AG04450 (cell line): Measurements from ENCODE around the gene KCNAB2. TPM values are rescaled to one million over a fixed set of nuclear protein-coding genes. Genes with fewer than 3 reads are reported as not detected.

ENCODE experiments used
- CTCF ChIA-PET: fragments of 300-600, 350-600 bp; formaldehyde crosslinking; extraction: SDS; loops from one replicate; lab custom pipeline; 2022; ENCODE audit warnings: antibody characterized with exemption, inconsistent platforms; lab: Charles Lee
- POLR2A ChIA-PET: fragments of 350-600 bp; formaldehyde crosslinking; extraction: SDS; loops from one replicate; lab custom pipeline; 2021; ENCODE audit warnings: antibody characterized with exemption, inconsistent platforms; lab: Yijun Ruan, JAX
- DNase-seq: peaks from one replicate; pipeline ENCODE4 v3.0.0-alpha.2; 2011; ENCODE audit warnings: low read depth, low spot score
- H3K27ac ChIP-seq: one replicate; pipeline ENCODE4 v1.5.1; 2012; ENCODE audit warnings: low read depth, low read length, control low read depth
- H3K27me3 ChIP-seq: one replicate; pipeline ENCODE4 v1.6.0; 2012; ENCODE audit warnings: low read length; ENCODE audit not compliant: control insufficient read depth, insufficient read depth
- H3K4me3 ChIP-seq: 2 replicates; pipeline ENCODE4 v1.5.1; 2011; ENCODE audit warnings: mild to moderate bottlenecking, low read depth, low read length, control low read depth
- H3K9me3 ChIP-seq: 2 replicates; pipeline ENCODE4 v1.5.1; 2012; ENCODE audit warnings: low read length; ENCODE audit not compliant: control insufficient read depth, insufficient read depth
- polyA plus RNA-seq: library from polyadenylated mRNA; depleted of rRNA; stranded (reverse); fragments of >200 nt; gene quantifications from 2 replicates; pipeline ENCODE4 v1.2.3, GENCODE V29; 2011
- TF ChIP-seq, protein P1 (sequence below): IDR thresholded peaks from 2 replicates; pipeline ENCODE4 v1.5.1; 2011; ENCODE audit warnings: low read depth, low read length, control low read depth, inconsistent platforms

The KCNAB2 gene
- polyA plus RNA-seq, 1 experiment = 3.1 TPM

DNA sequence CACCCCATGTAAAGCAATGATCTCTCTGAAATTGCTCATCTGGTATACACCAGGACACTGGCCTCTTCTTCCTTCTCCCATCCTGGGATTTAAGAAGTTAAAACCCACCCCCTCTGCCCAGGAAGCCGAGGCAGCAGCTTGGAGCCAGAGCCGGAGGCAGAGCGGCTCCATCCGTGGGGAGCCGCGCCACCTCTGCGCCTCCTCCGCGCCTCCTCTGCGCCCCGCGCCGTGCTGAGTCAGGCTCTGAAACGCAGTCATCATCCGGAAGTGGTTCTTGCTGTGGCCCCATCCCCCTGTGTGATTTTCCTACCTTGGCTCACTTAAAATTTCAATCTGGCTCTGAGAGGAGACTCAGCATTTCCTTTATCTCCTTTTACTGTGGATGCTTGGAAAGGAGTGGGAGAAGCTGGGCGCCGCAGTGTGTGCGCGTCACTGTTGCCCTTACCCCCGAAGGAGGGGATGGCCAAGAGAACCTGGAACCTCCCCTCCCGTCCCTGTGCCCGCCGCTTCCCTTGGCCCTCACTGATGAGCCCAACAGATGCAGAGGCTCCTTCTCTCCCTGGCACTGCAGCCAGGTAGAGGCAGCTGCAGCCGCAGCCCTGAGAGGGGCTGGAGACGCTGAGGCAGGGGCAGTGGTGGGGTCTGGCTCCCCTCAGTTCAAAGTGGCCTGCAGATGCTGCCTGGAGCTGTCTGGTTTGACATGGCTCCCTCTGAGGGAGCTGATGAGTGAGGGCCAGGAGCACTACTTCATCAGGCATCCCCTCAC lies 38.2 kb upstream of the KCNAB2 start:
- Histone ChIP-seq H3K27ac (no peak overlapping the region), H3K9me3 (no peaks in the 10 kb centered on the region; the same call in 1 of the 2 replicates), H3K27me3 (no peaks in the 10 kb centered on the region), H3K4me3 (no peak overlapping the region)
- CTCF ChIA-PET = no interaction called here
- DNase-seq = no peak
- TF ChIP-seq, protein P1, sequence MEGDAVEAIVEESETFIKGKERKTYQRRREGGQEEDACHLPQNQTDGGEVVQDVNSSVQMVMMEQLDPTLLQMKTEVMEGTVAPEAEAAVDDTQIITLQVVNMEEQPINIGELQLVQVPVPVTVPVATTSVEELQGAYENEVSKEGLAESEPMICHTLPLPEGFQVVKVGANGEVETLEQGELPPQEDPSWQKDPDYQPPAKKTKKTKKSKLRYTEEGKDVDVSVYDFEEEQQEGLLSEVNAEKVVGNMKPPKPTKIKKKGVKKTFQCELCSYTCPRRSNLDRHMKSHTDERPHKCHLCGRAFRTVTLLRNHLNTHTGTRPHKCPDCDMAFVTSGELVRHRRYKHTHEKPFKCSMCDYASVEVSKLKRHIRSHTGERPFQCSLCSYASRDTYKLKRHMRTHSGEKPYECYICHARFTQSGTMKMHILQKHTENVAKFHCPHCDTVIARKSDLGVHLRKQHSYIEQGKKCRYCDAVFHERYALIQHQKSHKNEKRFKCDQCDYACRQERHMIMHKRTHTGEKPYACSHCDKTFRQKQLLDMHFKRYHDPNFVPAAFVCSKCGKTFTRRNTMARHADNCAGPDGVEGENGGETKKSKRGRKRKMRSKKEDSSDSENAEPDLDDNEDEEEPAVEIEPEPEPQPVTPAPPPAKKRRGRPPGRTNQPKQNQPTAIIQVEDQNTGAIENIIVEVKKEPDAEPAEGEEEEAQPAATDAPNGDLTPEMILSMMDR = no peak
- POLR2A ChIA-PET = no interaction called here

DNA sequence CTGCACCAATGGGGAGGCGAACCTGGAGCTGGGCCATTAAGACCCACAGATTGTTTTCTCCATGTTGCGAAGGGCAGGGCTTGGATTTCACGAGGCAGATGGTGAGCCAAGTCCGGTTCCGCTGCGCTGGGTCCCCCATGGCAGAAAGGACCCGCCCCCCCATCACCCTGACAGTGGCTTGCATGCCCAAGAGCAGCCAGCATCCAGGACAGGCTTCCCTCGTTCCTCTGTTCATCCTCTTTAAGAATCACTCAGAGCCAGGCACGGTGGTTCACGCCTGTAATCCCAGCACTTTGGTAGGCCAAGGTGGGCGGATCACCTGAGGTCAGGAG lies 37.6 kb upstream of the KCNAB2 start:
- H3K27me3 ChIP-seq = no peaks in the 10 kb centered on the region
- H3K9me3 ChIP-seq = no peaks in the 10 kb centered on the region; the same call in 1 of the 2 replicates
- no peak overlapping the region for H3K27ac ChIP-seq
- DNase-seq = no peak
- POLR2A ChIA-PET = no interaction called here
- TF ChIP-seq, protein P1 = no peak
- no peak overlapping the region for H3K4me3 ChIP-seq
- CTCF ChIA-PET = no interaction called here

DNA sequence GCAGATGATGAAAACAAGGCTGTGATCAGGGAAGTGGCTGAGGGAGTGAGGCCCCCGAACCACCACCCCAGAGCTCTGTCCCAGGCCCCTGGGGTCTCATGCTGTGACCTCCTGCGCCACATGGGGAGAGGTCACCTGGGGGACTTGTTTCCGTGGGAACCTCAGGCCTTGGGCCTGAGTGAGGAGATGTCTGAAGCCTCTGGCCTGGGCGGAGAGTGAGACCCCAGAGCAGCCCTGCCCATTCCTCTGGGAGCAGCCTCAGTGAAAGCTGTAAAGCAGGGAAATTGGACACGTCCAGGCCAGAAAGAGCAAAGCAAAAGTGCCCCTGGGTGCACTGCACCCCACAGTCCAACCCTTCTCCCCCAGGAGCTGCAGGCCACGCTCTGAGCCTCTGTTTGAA lies 37.0 kb upstream of the KCNAB2 start:
- Histone ChIP-seq H3K9me3 (no peaks in the 10 kb centered on the region; the same call in 1 of the 2 replicates), H3K27ac (no peak overlapping the region), H3K27me3 (no peaks in the 10 kb centered on the region), H3K4me3 (no peak overlapping the region)
- CTCF ChIA-PET = no interaction called here
- TF ChIP-seq, protein P1 = no peak
- DNase-seq = no peak
- POLR2A ChIA-PET = no interaction called here

DNA sequence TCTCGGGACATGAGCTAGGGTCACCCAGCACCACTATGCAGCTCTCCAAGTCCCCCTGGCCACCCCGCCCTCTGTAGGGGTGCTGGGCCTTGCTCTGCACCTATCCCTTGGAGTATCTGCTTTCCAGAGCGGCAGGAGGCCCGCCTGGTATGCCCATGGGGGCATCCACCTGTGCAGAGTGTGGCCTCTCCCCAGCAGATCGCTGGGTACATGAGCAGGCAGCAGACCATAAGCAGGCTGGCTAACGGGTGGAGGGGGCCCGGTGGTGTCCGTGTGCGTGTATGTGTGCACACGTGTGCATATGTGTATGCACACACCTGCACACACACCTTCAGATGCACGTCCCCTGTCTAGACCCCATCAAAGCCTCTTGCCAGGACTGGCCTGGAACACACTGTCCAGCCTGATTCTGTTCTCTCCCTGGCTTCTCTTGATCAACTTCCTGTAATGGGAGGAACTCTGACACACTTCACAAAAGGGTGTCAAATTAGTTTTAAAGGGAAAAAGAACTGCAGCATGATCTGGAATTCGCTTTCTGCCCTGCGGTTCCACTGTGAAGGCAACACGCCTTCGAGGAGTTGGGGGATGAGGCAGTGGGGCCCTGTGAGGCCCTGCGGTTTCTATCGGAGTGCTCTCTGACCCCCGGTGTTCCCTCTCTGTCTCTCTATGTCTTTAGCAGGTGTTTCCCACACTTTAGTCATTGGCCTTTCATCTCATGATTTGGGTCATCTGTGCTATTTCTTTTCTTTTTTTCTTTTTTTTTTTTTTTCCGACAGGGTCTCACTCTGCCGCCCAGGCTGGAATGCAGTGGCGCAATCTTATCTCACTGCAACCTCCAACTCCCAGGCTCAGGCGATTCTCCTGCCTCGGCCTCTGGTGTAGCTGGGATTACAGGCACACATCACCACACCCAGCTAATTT lies 36.3 kb upstream of the KCNAB2 start:
- no peak overlapping the region for H3K27ac ChIP-seq
- POLR2A ChIA-PET = no interaction called here
- H3K4me3 ChIP-seq = no peak overlapping the region
- H3K27me3 ChIP-seq = no peaks in the 10 kb centered on the region
- CTCF ChIA-PET = no interaction called here
- H3K9me3 ChIP-seq = no peaks in the 10 kb centered on the region; the same call in 1 of the 2 replicates
- TF ChIP-seq, protein P1 = no peak
- no peak for DNase-seq

DNA sequence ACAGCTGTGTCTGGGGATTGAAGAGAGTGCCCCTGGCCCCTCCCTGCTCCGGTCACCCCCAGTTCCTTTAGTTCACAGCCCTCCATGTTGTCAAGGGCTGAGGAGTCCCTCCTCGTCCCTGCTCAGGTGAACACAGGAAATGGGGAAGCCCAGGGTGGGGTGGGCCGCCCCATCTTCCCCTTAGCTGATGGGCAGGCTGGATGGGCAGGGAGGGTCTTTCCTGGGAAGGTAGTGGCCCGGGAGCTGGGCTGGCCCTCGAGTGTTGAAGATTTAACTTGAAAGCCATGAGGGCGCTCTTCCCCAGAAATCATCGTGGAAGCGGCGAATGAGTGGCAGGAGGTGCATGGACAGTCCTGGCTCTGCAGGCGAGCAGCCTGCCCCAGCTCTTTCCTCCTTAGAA lies 35.1 kb upstream of the KCNAB2 start:
- no peak for DNase-seq
- H3K4me3 ChIP-seq = no peak overlapping the region
- no peaks in the 10 kb centered on the region; the same call in 1 of the 2 replicates for H3K9me3 ChIP-seq
- TF ChIP-seq, protein P1 = no peak
- no peaks in the 10 kb centered on the region for H3K27me3 ChIP-seq
- H3K27ac ChIP-seq = no peak overlapping the region
- CTCF ChIA-PET = no interaction called here
- POLR2A ChIA-PET = no interaction called here
